ENCODE measurements around the gene IL17REL. TPM values are rescaled to one million over a fixed set of nuclear protein-coding genes. Genes with fewer than 3 reads are reported as not detected.

IL17REL gene
- total RNA-seq, 2 donors from 2014 or later = 0.68 TPM; not detected in 1

DNA sequence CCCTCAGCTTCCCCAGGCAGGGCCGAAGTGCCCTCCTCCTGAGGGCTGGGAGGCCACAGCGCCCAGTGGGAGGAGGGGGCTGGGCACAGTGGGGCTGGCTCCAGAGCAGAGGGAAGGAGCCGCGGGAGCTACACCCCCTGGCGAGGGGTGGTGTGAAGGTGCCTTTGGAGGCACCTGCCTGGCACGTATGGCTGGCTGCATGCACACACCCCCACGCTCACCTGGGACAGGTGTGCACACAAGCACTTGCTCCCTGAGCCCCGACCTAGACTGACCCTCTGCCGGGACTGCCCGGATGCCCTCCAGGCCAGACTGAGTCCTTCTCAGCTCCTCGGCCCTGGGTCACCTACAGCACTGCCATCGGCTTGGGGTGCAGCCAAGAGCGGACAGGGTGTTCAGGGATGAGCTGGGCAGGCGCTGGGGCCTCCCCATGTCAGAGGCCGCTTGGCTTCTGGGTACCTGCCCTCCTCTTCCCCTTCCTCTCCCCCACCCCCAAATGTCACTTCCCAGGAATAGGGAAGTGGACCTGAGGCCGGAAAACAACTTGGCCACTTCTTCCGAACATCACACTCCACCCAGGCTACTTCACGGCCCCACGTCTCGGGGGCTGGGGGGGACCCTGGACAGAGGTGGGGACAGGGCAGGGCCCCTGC is 59.4 kb downstream of the IL17REL start:
- H3K36me3 ChIP-seq = no peaks in the 10 kb centered on the region
- H3K4me1 ChIP-seq (replicated peaks) = peaks cover 55% of the 10 kb centered on the region
- no peak for DNase-seq (ENCODE audit: low spot score)
- TF ChIP-seq, protein P1, sequence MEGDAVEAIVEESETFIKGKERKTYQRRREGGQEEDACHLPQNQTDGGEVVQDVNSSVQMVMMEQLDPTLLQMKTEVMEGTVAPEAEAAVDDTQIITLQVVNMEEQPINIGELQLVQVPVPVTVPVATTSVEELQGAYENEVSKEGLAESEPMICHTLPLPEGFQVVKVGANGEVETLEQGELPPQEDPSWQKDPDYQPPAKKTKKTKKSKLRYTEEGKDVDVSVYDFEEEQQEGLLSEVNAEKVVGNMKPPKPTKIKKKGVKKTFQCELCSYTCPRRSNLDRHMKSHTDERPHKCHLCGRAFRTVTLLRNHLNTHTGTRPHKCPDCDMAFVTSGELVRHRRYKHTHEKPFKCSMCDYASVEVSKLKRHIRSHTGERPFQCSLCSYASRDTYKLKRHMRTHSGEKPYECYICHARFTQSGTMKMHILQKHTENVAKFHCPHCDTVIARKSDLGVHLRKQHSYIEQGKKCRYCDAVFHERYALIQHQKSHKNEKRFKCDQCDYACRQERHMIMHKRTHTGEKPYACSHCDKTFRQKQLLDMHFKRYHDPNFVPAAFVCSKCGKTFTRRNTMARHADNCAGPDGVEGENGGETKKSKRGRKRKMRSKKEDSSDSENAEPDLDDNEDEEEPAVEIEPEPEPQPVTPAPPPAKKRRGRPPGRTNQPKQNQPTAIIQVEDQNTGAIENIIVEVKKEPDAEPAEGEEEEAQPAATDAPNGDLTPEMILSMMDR (IDR thresholded peaks at IDR 0.05) = no peak
- TF ChIP-seq POLR2AphosphoS5 (IDR thresholded peaks at IDR 0.05) = peak; percentile 7
- WGBS = 76% methylated on average over 20 of the region's 20 CpGs
- H3K9me3 ChIP-seq = no peaks in the 10 kb centered on the region
- H3K27ac ChIP-seq = peak overlapping the region; percentile 95 to 96
- no peak overlapping the region for H3K4me3 ChIP-seq
- intact Hi-C loops (cut with DNase I) = no loop called here
- no peaks in the 10 kb centered on the region for H3K27me3 ChIP-seq (replicated peaks; ENCODE audit: insufficient read depth)

DNA sequence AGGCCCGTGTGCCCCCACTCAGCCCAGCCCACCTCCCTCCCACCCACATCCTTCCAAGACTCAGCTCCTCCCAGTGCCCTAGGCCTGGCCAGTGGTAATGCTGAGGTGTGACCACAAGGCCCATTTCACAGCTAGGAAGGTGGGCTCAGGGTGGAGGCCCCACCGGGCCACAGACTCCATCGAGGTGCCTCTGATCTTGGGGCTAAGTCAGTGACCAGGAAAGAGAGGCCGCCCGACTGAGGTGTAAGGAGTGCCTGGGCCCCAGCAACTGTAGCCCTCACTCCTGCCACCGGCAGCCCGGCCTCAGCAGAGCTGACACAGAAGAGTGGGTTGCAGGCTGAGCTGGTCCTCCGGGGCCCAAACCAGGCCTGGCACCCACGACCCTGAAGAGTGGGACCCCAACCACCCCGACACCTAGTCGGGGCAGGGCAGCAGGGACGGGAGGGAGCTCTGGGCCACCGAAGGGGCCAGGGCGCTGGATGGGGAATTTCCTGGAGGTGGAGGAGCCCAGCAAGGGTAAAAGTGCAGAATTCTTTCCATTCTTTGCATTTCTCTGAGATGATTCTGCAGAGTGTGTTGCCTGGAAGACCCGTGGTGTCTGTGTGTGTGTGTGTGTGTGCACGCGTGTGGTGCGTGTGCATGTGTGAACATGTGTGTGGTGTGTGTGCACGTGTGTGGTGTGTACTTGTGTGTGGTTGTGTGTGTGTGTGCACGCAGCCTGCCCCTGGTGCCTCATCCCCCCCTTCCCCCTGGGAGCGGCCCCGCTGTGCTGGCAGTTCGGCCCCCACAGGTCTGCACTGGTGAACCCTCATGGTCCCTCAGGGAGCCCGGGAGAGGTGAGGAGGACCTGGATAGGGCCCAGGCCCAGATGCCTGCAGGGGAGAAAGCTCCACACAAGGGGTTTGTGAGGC is 60.3 kb downstream of the IL17REL start:
- H3K27ac ChIP-seq = peak overlapping the region; percentile 95 to 96
- WGBS = 66% methylated on average over 24 of the region's 24 CpGs

DNA sequence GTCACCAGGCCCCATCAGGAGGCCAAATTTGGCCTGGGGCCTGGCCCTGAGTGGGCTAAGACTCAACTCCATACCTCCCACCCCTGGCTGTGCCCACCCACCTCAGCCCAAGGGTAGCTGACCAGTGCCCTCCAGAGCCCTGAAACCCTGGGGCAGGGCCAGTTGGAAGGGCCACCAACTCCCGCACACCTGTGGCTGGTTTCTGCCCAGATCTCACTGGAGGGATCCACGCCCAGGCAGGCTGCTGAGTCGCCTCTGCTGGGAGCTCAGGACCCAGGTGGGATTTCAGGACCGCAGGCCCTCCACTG is 60.9 kb downstream of the IL17REL start:
- no peak for DNase-seq (ENCODE audit: low spot score)
- TF ChIP-seq POLR2A (IDR thresholded peaks at IDR 0.05) (no peak), POLR2AphosphoS5 (IDR thresholded peaks at IDR 0.05) (no peak)
- TF ChIP-seq, protein P1 (IDR thresholded peaks at IDR 0.05) = no peak
- Histone ChIP-seq H3K27me3 (replicated peaks; ENCODE audit: insufficient read depth) (no peaks in the 10 kb centered on the region), H3K36me3 (no peaks in the 10 kb centered on the region), H3K27ac (peak overlapping the region; percentile 95 to 96), H3K4me1 (replicated peaks) (peaks cover 70% of the 10 kb centered on the region), H3K4me3 (no peak overlapping the region), H3K9me3 (no peaks in the 10 kb centered on the region)
- WGBS = 66% methylated on average over 4 of the region's 4 CpGs
- intact Hi-C loops (cut with DNase I) = no loop called here

More for the DNA sequence above, 60.3 kb downstream of the IL17REL start:
- peaks cover 64% of the 10 kb centered on the region for H3K4me1 ChIP-seq (replicated peaks)
- no peak for DNase-seq (ENCODE audit: low spot score)
- no peaks in the 10 kb centered on the region for H3K9me3 ChIP-seq
- TF ChIP-seq, protein P1 (IDR thresholded peaks at IDR 0.05) = peak in 1 of 4 experiments; percentile 11
- TF ChIP-seq POLR2A (IDR thresholded peaks at IDR 0.05) = no peak
- no peak overlapping the region for H3K4me3 ChIP-seq
- intact Hi-C loops (cut with DNase I) = no loop called here
- no peaks in the 10 kb centered on the region for H3K27me3 ChIP-seq (replicated peaks; ENCODE audit: insufficient read depth)
- no peaks in the 10 kb centered on the region for H3K36me3 ChIP-seq

DNA sequence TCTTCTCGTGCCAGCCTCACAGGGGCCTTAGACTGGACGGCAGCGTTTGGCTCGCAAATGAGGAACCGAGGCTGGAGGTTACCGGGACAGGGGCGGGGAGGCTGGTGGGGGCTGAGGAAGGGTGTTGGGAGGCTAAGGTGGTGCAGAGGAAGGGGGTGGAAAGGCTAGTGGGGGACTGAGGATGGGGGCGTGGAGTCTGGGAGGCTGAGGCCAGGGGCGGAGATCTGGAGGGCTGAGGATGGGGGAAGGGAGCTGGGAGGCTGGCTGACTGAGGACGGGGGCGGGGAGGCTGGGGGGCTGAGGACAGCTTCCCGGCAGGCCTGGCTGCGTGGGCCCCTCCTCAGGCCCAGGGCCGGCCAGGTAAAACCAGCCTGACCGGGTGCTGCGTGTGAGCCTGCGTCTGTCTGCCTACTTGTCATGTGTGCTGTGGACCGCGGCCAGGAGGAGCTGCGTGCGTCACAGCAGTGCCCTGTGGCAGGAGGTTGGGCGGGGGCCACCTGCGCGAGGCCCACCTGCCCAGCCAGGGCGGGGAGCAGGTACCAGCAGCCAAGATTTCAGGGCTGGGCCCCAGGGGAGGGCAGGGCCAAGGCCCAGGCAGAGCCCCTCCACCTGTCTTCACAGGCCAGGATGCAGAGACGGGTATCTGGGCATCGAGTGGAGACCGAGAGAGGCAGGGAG is 61.4 kb downstream of the IL17REL start:
- WGBS = 56% methylated on average over 28 of the region's 28 CpGs
- peak overlapping the region; percentile 95 to 96 for H3K27ac ChIP-seq
- TF ChIP-seq POLR2AphosphoS5 (IDR thresholded peaks at IDR 0.05) (peak; percentile 98), POLR2A (IDR thresholded peaks at IDR 0.05) (peak; percentile 34)
- TF ChIP-seq, protein P1 (IDR thresholded peaks at IDR 0.05) = no peak
- no peaks in the 10 kb centered on the region for H3K36me3 ChIP-seq
- H3K4me1 ChIP-seq (replicated peaks) = peaks cover 70% of the 10 kb centered on the region
- peak; percentile 99 for DNase-seq (ENCODE audit: low spot score)
- no peaks in the 10 kb centered on the region for H3K27me3 ChIP-seq (replicated peaks; ENCODE audit: insufficient read depth)
- H3K4me3 ChIP-seq = no peak overlapping the region
- intact Hi-C loops (cut with DNase I) = no loop called here
- no peaks in the 10 kb centered on the region for H3K9me3 ChIP-seq
